Aorta (tissue), 5 donors: ENCODE results near the gene CFAP54. TPM values are rescaled to one million over a fixed set of nuclear protein-coding genes. Genes with fewer than 3 reads are reported as not detected.

Experiments
- ATAC-seq: fragments of 200-7000 bp; cut with Tn5 transposase; one replicate; pipeline ENCODE4 v1.9.1; 2022; ENCODE audit warnings: moderate library complexity; ENCODE audit not compliant: low FRiP score
- DNase-seq, 2 donors: peaks; one replicate each; pipeline ENCODE4 v3.0.0-alpha.2; 2020
- H3K27ac ChIP-seq, 2 donors: one replicate each; pipeline ENCODE4 v1.5.1; 2013; ENCODE audit warnings: low read length in 2 of 2, mild to moderate bottlenecking in 2 of 2, moderate library complexity in 2 of 2, control low read depth in 1 of 2, inconsistent platforms in 1 of 2, low read depth in 1 of 2
- H3K27me3 ChIP-seq, 2 donors: one replicate each; pipeline ENCODE4 v1.6.1; 2013; ENCODE audit warnings: control low read depth in 1 of 2, low read length in 1 of 2, mild to moderate bottlenecking in 1 of 2, moderate library complexity in 1 of 2; ENCODE audit not compliant: insufficient read depth in 2 of 2, control insufficient read depth in 1 of 2
- H3K36me3 ChIP-seq, 2 donors: one replicate each; pipeline ENCODE4 v1.6.1; 2013; ENCODE audit warnings: control low read depth in 1 of 2, low read length in 1 of 2, mild to moderate bottlenecking in 1 of 2; ENCODE audit not compliant: insufficient read depth in 2 of 2, control insufficient read depth in 1 of 2
- H3K4me1 ChIP-seq, 2 donors: one replicate each; pipeline ENCODE4 v1.6.1; 2013; ENCODE audit warnings: low read length in 2 of 2, control low read depth in 1 of 2, mild to moderate bottlenecking in 1 of 2, moderate library complexity in 1 of 2; ENCODE audit not compliant: insufficient read depth in 2 of 2, control insufficient read depth in 1 of 2
- H3K4me3 ChIP-seq, 2 donors: one replicate each; pipeline ENCODE4 v1.5.1; 2013; ENCODE audit warnings: low read length in 2 of 2, control low read depth in 1 of 2, mild to moderate bottlenecking in 1 of 2
- H3K9me3 ChIP-seq: one replicate; pipeline ENCODE4 v1.6.1; 2013; ENCODE audit warnings: mild to moderate bottlenecking, low read length; ENCODE audit not compliant: control insufficient read depth
- WGBS, 2 donors: extraction: QIAGEN DNeasy Blood & Tissue Kit; methylation state at CpG; one replicate each; pipeline ENCODE4 v1.1.7; 2013; 5-methylcytosine and 5-hydroxymethylcytosine counted together
- intact Hi-C, 2 donors: fragments of 100-400 bp; cut with DNase I; formaldehyde crosslinking; loops; one replicate each; pipeline versions ENCODE4 v1.14.2 to v1.15.0; 2022
- long read RNA-seq, 2 donors: library from polyadenylated mRNA; unstranded; transcript quantifications; one replicate each; pipeline ENCODE4 v2.0.0, GENCODE V29; 2020 to 2021
- polyA plus RNA-seq, 2 donors: library from polyadenylated mRNA; stranded (reverse); fragments of 200-250 nt; gene quantifications; one replicate each; pipeline ENCODE4 v1.2.3, GENCODE V29; 2013
- total RNA-seq, 2 donors: library from RNA; stranded (reverse); fragmentation: NEBNext Ultra II Directional; extraction: Animal tissue kit (Norgen Biotek cat#: 25700); gene quantifications; one replicate each; pipeline ENCODE4 v1.2.1, GENCODE V29; 2021
- donor health status: healthy with polysubstance abuse.
- donor health status: Bipolar disorder and iron deficiency.
- donor health status: DM: no; HTN: no; CAD: no.
- donor health status: DM: no; HTN: no; CAD: no.
- donor health status: DM: yes; HTN: yes; CAD: no.

The CFAP54 gene, protein sequence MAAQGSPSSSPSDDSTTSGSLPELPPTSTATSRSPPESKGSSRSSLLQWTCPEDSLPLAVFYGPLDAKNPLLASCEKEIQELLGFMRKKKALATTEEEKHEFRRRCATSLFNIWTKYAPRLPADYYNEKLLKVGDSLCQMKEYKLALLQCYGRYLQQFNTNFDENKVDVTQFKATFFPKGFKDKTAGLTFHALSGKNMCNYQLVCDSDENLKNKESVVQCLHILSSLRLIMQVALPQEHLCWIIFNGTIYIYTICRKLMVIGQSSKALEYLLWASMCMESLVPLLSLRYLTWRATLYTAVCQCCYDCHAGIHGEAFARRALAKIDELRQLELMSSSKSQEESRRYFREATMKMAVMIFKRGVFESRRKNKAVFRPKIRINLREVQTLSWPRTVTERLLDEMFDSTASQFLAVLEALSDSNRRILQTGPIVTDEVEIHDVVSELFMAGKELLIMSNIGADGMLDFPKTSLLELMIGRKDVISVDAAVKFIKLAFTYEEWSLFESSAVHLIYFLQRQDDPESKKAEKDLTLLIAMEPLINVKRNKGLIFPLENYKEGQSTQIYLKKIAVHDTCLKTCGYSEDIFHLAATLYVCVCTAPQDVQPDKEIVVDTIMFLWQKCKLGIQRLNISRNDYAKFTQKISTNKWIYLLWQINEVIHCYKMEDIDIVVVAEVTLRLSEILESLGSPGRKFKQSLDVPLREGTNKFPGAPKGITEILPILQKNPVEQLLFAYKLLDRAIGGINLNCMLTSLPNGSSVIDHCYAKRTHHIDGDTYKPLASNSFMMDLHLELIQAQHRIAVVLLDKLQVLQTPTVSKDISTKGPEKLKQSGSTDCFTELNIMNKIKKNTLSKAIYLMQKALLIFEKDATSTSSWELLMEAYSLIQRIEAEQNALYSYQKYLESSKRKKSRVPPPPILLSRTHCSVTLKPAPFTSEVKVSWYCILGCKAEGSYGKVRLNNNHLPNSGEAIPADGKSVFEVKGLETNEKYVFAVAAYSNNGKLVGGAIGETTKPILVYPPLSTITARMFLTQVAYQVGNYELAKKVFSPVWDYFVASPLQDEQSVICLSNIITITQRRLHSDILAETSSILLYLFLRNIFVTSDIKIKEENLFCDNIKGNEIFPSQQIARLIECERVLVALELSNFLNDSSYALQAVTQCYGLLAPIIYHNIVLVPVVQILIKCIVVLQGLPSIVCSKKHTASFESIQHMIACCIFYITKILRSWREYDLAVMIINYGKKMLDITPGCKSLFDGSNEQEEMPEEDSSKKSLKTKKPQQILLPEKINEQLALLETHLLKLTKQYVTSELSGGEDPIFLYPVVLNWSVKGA (N-terminal part only)
- total RNA-seq (1 to 10 TPM in 1 of 2 donors, under 1 TPM in 1; 0.91 to 2.2 TPM), polyA plus RNA-seq (under 1 TPM in 1 of 2 donors, not detected in 1; 0.15 TPM)
- long read RNA-seq, donor 1, partial matches to known transcripts: 0 of 2 reads
- long read RNA-seq, donor 1, other reads (novel, unspliced or antisense): 2 of 2 reads
- long read RNA-seq, donor 2: 0 reads

DNA sequence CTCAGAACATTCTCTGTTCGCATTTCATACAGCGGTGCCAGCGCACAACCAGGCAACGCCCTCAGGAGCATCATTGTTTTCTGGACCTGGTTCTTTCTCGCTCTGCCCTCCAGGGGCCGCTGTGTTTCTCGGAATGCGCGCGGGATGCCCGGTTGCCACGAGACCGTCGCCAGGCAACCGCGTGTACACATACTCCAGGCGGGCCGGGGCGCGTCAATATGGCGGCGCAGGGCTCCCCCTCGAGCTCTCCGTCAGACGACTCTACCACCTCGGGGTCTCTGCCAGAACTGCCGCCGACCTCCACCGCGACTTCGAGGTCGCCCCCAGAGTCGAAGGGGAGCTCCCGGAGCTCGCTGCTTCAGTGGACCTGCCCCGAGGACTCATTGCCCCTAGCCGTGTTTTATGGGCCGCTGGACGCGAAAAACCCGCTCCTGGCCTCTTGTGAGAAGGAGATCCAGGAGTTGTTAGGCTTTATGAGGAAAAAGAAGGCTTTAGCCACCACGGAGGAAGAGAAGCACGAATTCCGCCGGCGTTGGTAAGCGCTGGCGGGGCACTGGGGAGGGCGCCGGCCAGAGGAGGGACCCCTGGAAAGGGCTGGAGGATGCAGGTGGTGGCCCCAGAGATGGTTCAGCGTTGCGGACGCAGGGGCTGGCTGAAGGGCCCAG is at the start of gene CFAP54:
Gene CFAP54, plus strand, starts transcription at position 186 of the 665 bp plus-strand sequence. Its CDS starts 33 bp downstream, at position 219.
- peak; percentile 98 for ATAC-seq

DNA sequence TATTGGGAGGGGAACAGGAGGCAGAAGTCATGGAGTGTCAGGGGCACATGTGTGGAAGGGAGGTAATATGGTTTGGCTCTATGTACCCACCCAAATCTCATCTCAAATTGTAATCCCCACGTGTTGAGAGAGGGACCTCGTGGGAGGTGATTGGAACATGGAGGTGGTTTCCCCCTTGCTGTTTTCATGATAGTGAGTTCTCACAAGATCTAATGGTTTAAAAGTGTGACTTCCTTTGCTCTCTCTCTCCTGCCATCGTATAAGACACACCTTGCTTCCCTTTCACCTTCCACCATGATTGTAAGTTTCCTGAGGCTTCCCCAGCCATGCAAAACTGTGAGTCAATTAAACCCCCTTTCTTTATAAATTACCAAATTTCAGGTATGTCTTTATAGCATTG is 47.6 kb upstream of the CFAP54 start:
- ATAC-seq (no peak), DNase-seq (no peak)
- H3K27me3 ChIP-seq: no peaks in the 10 kb centered on the region
- H3K9me3 ChIP-seq: no peaks in the 10 kb centered on the region
- H3K36me3 ChIP-seq: no peaks in the 10 kb centered on the region
- WGBS, 2 donors: 69 to 71% methylated on average over 3 of the region's 3 CpGs
- no peaks in the 10 kb centered on the region for H3K4me1 ChIP-seq
- H3K27ac ChIP-seq: no peak overlapping the region
- H3K4me3 ChIP-seq: no peak overlapping the region
- intact Hi-C loops: no loop called here

More for the DNA sequence above, at the start of gene CFAP54:
- DNase-seq: peak; percentile 96 to 98
- 0 to 1% methylated on average over 53 of the region's 53 CpGs for WGBS, 2 donors
- H3K4me1 ChIP-seq: no peaks in the 10 kb centered on the region
- no peaks in the 10 kb centered on the region for H3K27me3 ChIP-seq
- peak within 1 kb of the TSS in 1 of 2 donors; percentile 73 for H3K27ac ChIP-seq
- intact Hi-C loops: loop anchor here in 1 of 2 donors (1.0 to 10.0 kb wide), 2 partner anchors 27 to 255 kb away; no protein-coding TSS in a partner anchor
- H3K4me3 ChIP-seq: peak within 1 kb of the TSS; percentile 47 to 72
- H3K9me3 ChIP-seq: no peaks in the 10 kb centered on the region
- no peaks in the 10 kb centered on the region for H3K36me3 ChIP-seq

DNA sequence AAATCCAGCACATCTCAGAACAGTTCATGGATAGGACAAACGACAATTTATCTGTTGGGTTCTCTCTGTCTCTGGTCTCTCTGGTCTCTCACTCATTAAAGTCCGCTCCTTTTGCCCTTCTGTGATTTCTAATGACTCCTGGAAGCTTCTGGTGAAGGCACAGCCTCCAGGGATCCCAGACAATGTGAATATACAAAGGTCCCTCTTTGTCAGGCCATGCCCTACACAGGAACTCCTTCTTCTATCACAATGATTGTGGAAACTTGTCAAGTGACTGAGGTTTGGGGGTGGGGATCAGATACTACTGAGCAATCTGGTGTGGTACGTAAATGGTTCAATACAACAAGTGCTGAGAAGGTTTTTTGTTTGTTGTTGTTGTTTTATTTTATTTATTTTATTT is 46.5 kb upstream of the CFAP54 start:
- no peak for ATAC-seq
- intact Hi-C loops: no loop called here
- Histone ChIP-seq H3K4me3 (no peak overlapping the region), H3K4me1 (no peaks in the 10 kb centered on the region), H3K9me3 (no peaks in the 10 kb centered on the region), H3K27ac (no peak overlapping the region), H3K27me3 (no peaks in the 10 kb centered on the region), H3K36me3 (no peaks in the 10 kb centered on the region)
- DNase-seq: no peak
- WGBS, 2 donors: 88 to 91% methylated on average over 3 of the region's 3 CpGs

DNA sequence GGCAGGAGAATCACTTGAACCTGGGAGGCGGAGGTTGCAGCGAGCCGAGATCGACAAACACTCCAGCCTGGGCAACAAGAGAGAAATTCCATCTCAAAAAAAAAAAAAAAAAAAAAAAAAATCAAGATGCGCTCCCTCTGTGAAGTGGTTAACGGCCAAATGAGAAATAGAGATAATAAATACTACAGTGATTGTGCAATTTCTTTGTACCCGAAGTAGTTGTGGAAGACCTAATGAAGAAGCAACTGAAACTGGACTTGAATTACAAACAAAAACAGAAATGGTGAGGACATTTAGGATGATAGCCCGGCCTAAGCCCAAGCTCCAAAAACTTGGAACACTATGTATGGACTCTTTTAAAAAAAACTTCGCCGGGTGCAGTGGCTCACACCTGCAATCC is 45.0 kb upstream of the CFAP54 start:
- Histone ChIP-seq H3K27me3 (no peaks in the 10 kb centered on the region), H3K27ac (no peak overlapping the region), H3K36me3 (no peaks in the 10 kb centered on the region), H3K9me3 (no peaks in the 10 kb centered on the region), H3K4me1 (no peaks in the 10 kb centered on the region), H3K4me3 (no peak overlapping the region)
- WGBS, 2 donors: 94 to 97% methylated on average over 10 of the region's 10 CpGs
- ATAC-seq: no peak
- no peak for DNase-seq
- intact Hi-C loops: no loop called here

DNA sequence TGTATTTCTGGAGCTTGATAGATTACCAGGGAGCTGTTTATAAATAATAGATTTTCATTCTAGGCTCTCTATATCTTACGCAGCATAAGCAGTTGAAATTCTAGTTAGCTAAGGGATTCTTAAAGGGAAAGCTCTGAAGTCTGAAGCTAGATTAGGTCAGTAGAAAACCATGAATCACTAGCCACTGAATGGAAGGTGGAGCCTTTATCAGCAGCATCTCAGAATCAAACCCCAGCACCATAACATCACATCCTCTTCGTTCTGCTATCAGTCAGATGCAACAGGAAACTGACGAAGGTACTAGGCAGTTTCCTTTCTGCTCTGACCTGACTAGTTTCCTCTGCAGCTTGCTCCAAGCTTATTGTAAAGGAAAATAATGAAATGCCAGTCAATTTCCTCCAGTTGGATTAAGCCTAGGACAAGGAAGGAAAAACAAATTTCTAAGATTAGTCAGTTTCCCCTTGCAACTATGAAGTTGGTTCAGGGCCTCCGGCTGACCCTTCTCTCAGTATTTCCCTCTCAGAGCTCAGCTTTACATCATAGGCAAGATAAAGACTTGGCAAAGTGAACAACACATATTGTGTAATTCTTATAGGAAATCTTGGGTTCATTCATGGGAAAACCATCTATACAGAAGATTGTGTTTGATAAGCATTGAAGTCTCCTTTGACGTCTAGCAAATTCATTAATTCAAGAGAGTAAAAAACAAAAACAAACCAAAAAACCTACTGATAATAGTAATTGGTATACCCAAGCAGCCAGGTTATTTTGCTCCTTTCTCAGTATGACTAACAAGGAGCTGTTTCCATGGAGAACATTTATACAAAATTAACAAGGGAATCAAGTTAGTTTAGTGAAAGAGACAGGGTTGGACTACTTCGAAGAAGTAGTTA is 43.4 kb upstream of the CFAP54 start:
- intact Hi-C loops: no loop called here
- peak; percentile 89 for ATAC-seq
- H3K9me3 ChIP-seq: no peaks in the 10 kb centered on the region
- no peaks in the 10 kb centered on the region for H3K27me3 ChIP-seq
- no peak overlapping the region for H3K27ac ChIP-seq
- no peak for DNase-seq
- 35 to 38% methylated on average over 6 of the region's 6 CpGs for WGBS, 2 donors
- H3K4me1 ChIP-seq: no peaks in the 10 kb centered on the region
- H3K36me3 ChIP-seq: no peaks in the 10 kb centered on the region
- H3K4me3 ChIP-seq: no peak overlapping the region

DNA sequence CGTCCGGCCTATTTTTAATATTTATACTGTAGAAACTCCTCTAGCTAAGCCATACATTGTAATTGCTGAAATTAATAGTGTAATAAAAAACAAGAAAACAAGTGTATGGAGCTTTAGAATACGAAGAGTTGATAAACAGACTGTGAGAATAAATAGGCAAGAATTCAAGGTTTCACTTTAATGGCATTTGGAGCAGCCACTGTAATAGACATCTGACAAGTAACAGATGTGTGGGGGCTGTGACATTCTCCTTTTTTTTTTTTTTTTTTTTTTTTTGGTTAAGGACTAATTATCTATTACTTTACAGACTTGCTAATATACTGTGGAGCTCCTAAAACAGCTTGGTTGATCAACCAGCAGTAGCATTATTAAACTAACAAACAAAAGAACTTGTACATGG is 42.1 kb upstream of the CFAP54 start:
- Histone ChIP-seq H3K27ac (no peak overlapping the region), H3K36me3 (no peaks in the 10 kb centered on the region), H3K9me3 (no peaks in the 10 kb centered on the region), H3K4me3 (no peak overlapping the region), H3K4me1 (no peaks in the 10 kb centered on the region), H3K27me3 (no peaks in the 10 kb centered on the region)
- 92 to 99% methylated on average over 3 of the region's 3 CpGs for WGBS, 2 donors
- no peak for DNase-seq
- intact Hi-C loops: no loop called here
- no peak for ATAC-seq

DNA sequence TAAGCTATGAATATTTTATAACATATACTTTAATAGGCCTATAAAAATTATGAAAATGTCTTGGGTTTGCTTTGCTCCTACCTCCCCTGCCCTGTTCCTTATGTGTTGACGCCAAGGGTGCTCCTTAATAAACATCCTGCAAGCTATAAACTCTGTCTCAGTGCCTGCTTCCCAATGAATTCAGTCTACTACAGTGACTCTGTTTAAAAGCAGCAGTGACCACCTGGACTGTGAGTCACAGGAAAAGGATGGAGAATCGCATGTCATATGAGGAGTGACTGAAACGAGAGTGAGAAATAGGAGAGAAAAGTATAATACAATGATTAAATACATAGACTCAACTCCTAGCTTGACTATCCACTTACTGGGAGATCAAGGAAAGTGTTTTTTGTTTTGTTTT is 41.1 kb upstream of the CFAP54 start:
- ATAC-seq (no peak), DNase-seq (no peak)
- no peak overlapping the region for H3K27ac ChIP-seq
- WGBS, 2 donors: 91 to 92% methylated on average over 3 of the region's 3 CpGs
- H3K27me3 ChIP-seq: no peaks in the 10 kb centered on the region
- intact Hi-C loops: no loop called here
- no peak overlapping the region for H3K4me3 ChIP-seq
- H3K36me3 ChIP-seq: no peaks in the 10 kb centered on the region
- no peaks in the 10 kb centered on the region for H3K9me3 ChIP-seq
- H3K4me1 ChIP-seq: no peaks in the 10 kb centered on the region
